Measurements from ENCODE around the gene CLEC11A.
"Not testable (repeated sequence)": the region's sequence is repeated elsewhere in the genome, so short reads cannot be mapped to it uniquely, and the experiment has no call there.

Gene CLEC11A

DNA sequence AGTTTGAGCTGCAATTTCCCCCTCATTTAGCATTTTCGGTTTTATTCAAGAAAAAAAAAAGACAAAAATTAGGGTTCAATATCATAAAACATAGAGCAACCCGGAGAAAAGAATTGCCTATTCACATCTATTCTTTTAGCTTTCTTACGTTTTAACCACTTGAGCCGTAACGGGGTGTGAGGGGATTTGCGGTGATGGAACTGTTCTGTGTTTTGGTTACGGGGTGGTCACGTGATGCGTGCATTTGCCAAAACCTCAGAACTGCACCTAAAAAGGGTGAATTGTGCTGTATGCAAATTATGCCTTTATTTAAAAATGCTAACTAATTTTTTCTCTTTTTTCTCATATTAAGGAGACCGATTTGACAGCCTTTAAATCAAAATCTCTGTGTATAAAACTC, 22.1 kb downstream of the CLEC11A start:
- TF ChIP-seq, protein P1, sequence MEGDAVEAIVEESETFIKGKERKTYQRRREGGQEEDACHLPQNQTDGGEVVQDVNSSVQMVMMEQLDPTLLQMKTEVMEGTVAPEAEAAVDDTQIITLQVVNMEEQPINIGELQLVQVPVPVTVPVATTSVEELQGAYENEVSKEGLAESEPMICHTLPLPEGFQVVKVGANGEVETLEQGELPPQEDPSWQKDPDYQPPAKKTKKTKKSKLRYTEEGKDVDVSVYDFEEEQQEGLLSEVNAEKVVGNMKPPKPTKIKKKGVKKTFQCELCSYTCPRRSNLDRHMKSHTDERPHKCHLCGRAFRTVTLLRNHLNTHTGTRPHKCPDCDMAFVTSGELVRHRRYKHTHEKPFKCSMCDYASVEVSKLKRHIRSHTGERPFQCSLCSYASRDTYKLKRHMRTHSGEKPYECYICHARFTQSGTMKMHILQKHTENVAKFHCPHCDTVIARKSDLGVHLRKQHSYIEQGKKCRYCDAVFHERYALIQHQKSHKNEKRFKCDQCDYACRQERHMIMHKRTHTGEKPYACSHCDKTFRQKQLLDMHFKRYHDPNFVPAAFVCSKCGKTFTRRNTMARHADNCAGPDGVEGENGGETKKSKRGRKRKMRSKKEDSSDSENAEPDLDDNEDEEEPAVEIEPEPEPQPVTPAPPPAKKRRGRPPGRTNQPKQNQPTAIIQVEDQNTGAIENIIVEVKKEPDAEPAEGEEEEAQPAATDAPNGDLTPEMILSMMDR (IDR thresholded peaks at IDR 0.05; ENCODE audit: borderline replicate concordance, insufficient read depth, low read depth, low read length): no peak
- H3K4me3 ChIP-seq (ENCODE audit: low read depth, low read length): no peak overlapping the region

DNA sequence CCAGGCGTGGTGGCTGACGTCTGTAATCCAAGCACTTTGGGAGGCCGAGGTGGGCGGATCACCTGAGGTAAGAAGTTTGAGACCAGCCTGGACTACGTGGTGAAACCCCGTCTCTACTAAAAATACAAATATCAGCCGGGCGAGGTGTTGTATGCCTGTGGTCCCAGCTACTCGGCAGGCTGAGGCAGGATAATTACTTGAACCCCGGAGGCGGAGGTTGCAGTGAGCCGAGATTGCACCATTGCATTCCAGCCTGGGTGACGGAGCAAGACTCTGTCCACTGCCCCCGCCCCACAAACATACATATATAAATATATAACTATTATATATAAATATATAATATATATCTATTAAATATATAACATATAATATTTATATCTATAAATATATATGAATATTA, 24.0 kb downstream of the CLEC11A start:
- not testable (repeated sequence) for H3K4me3 ChIP-seq (ENCODE audit: low read depth, low read length)

DNA sequence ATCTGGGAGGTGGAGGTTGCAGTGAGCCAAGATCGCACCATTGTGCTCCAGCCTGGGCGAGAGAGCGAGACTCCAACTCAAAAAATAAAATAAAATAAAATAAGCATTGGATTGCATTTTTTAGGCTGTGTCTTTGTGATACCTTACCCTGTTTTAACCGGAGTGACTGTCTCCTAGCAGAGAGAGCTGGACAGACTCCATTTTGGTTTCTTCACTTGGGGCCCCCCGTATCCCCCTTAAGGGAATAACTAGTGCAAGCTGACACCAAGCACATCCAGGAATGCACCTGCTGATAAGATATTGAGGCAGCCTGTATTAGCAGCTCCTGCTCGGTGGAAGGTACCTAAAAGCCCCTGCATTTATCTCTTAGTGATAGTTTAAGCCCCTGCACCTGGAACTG, 26.3 kb downstream of the CLEC11A start:
- H3K4me3 ChIP-seq (ENCODE audit: low read depth, low read length): no peak overlapping the region
- TF ChIP-seq, protein P1 (IDR thresholded peaks at IDR 0.05; ENCODE audit: borderline replicate concordance, insufficient read depth, low read depth, low read length): no peak

DNA sequence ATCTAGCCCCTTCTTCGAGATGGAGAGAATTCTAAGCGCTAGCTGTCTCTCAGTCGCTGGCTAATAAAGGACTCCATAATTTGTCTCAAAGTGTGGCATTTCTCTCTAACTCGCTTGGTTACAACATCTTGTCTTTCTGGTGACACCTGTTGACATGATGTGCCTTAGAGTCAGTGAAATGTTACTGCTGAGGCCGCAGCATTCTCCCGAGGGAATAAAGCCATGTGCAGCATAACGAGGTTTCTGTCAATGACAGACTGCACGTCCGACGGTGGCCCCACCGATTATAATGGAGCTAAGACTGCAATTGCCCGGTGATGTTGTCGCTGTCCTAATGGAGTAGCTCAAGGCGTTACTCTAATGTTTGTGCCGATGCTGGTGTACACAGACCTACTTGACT, 26.8 kb downstream of the CLEC11A start:
- no peak overlapping the region for H3K4me3 ChIP-seq (ENCODE audit: low read depth, low read length)
- TF ChIP-seq, protein P1 (IDR thresholded peaks at IDR 0.05; ENCODE audit: borderline replicate concordance, insufficient read depth, low read depth, low read length): no peak

DNA sequence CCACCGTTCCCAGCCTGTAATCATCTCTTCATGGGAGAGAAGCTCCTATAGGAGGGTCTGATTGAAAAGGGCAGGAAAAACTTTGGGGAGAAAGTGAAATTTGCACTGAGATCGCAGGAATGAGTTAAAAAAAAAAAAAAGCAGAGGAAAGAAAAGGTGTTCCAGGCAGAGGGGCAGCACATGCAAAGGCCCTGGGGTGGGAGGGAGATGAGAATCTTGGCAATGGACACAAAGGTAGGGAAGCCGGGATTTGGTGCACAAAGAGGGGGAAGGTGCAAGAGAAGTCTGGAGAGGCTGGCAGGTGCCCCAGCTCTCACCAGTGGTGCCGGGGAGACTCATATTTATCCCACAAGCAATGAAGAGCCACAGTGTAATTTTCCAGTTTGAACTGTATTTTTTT, 30.7 kb downstream of the CLEC11A start:
- no peak overlapping the region for H3K4me3 ChIP-seq (ENCODE audit: low read depth, low read length)
- TF ChIP-seq, protein P1 (IDR thresholded peaks at IDR 0.05; ENCODE audit: borderline replicate concordance, insufficient read depth, low read depth, low read length): no peak

DNA sequence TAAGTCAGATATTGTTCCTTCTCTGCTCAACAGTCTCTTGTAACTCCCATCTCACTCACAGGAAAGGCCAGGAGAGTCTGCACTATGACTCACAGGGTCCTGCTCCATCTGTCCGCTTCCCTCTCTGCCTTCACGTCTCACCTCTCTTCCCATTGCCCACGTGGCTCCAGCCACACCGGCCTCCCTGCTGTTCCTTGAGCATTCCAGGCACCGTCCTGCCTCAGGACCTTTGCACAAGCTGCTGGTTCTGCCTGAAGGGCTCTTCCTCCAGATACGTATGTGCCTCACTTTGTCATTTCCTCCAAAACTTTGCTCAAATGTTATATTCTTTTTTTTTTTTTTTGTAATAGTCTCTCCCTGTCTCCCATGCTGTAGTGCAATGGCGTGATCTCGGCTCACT, 33.1 kb downstream of the CLEC11A start:
- H3K4me3 ChIP-seq (ENCODE audit: low read depth, low read length): not testable (repeated sequence)

DNA sequence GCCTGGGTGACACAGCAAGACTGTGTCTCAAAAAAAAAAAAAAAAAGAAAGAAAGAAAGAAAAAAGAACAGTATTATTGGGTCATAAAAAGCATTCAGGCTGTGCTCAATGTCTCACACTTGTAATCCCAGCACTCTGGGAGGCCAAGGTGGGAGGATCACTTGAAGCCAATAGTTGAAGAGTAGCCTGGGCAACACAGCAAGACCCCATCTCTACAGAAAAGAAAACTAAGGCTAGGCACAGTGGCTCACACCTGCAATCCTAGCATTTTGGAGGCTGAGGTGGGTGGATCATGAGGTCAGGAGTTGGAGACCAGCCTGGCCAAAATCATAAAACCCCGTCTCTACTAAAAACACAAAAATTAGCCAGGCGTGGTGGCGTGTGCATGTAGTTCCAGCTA, 34.5 kb downstream of the CLEC11A start:
- H3K4me3 ChIP-seq (ENCODE audit: low read depth, low read length): not testable (repeated sequence)

DNA sequence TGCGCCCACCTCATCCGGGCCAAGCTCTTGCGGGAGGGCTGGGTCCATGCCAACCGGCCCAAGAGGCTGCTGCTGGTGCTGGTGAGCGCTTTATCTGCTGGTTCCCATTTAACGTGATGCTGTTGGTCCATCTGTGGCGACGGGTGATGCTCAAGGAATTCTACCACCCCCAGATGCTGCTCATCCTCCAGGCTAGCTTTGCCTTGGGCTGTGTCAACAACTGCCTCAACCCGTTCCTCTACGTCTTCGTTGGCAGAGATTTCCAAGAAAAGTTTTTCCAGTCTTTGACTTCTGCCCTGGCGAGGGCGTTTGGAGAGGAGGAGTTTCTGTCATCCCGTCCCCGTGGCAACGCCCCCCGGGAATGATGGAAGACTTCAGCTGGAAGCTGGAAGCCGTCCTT, 35.9 kb downstream of the CLEC11A start:
- H3K4me3 ChIP-seq (ENCODE audit: low read depth, low read length): not testable (repeated sequence)

DNA sequence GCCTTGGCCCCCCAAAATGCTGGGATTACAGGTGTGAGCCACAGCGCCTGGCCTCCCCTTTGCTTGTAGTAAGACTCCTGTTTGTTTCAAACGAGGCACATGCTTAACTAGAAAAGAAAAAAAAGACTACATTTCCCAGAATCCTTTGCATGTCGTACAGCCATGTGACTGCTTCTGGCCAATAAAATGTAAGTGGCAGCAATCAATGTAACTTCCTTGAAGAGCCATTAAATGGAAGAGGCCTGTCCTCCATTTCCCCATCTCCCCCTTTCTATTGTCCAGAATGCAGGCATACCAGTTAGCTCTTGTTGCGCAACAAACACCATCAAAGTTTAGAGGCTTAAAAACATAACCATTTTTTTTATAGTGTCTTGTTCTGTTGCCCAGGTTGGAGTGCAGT, 36.7 kb downstream of the CLEC11A start:
- TF ChIP-seq, protein P1 (IDR thresholded peaks at IDR 0.05; ENCODE audit: borderline replicate concordance, insufficient read depth, low read depth, low read length): no peak
- H3K4me3 ChIP-seq (ENCODE audit: low read depth, low read length): no peak overlapping the region

DNA sequence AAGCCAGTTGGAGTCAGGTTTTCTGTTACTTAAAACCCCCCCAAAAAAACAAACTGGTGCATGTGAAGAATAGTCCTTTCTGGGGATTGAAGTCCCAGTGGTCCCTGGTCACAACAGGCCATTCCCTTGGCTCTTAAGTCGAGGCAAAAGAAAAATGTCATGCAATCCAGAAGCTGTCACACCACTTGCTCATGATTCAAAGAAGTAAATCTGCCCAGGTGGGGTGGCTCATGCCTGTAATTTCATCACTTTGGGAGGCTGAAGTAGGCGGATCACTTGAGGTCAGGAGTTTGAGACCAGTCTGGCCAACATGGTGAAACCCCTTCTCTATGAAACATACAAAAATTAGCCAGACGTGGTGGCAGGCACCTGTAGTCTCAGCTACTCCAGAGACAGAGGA, 38.3 kb downstream of the CLEC11A start:
- not testable (repeated sequence) for H3K4me3 ChIP-seq (ENCODE audit: low read depth, low read length)

DNA sequence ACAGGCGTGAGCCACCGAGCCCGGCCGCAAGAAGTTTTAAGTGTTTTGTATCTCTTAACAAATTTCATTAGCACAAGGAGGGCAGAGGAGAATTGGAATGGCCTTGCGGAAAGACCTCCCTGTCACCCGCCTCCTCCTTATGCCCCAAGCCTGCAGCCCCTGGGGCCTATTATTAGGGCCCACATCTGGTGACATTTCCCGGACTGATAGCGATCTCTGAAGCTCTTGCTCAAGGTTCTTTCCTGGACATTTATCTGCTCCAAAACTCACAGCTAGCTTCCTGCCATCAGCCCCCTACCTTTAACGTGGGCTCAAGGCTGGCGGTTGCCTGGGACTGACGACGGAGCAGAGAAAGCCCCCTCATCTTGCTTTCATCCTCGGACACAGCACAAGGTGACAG, 40.4 kb downstream of the CLEC11A start:
- H3K4me3 ChIP-seq (ENCODE audit: low read depth, low read length): not testable (repeated sequence)
